SK-N-SH (cell line): Measurements from ENCODE around the gene MRPL9. TPM values are rescaled to one million over a fixed set of nuclear protein-coding genes. Genes with fewer than 3 reads are reported as not detected.

Experiments
- CTCF ChIA-PET: fragments of 300-600, 350-600 bp; formaldehyde crosslinking; extraction: SDS; loops from one replicate; lab custom pipeline; 2021; lab: Yijun Ruan, JAX
- POLR2A ChIA-PET: fragments of 350-600 bp; sonication (Branson Sonifier 250); formaldehyde crosslinking; extraction: SDS; loops from one replicate; lab custom pipeline; 2020; ENCODE audit warnings: antibody characterized with exemption, inconsistent platforms; lab: Yijun Ruan, JAX
- DNase-seq: peaks from one replicate; pipeline ENCODE4 v3.0.0; 2012
- H2AFZ ChIP-seq: fragments of 200-600 bp; sonication (generic); 2 replicates; pipeline ENCODE4 v1.8.1; 2016; ENCODE audit warnings: antibody characterized with exemption, mild to moderate bottlenecking, low read depth
- H3F3A ChIP-seq: fragments of 200-600 bp; sonication (generic); replicated peaks from 2 replicates; pipeline ENCODE3; 2016; ENCODE audit warnings: antibody characterized with exemption, mild to moderate bottlenecking; ENCODE audit not compliant: insufficient read depth
- H3K27ac ChIP-seq, 2 experiments: fragments of 200-500 bp in 1 of 2; fragments of 200-600 bp in 1 of 2; sonication (Bioruptor generic) in 1 of 2; sonication (generic), shearing (Covaris generic) in 1 of 2; 2 replicates each; pipeline versions ENCODE4 v1.5.1 to v1.6.1; 2014 to 2016; ENCODE audit warnings: low read depth in 2 of 2, inconsistent platforms in 1 of 2, low read length in 1 of 2, mild to moderate bottlenecking in 1 of 2, mixed read lengths in 1 of 2
- H3K27me3 ChIP-seq: fragments of 200-600 bp; sonication (generic), shearing (Covaris generic); 2 replicates; pipeline ENCODE4 v1.6.1; 2016; ENCODE audit warnings: mixed run types; ENCODE audit not compliant: insufficient read depth
- H3K36me3 ChIP-seq, 2 experiments: fragments of 200-500 bp in 1 of 2; fragments of 200-600 bp in 1 of 2; sonication (Bioruptor generic) in 1 of 2; sonication (generic) in 1 of 2; replicated peaks in 1 of 2; 2 replicates each; pipeline versions ENCODE3 to v1.5.1; 2014 to 2016; ENCODE audit warnings: low read length in 1 of 2, mild to moderate bottlenecking in 1 of 2; ENCODE audit not compliant: insufficient read depth in 2 of 2, control insufficient read depth in 1 of 2
- H3K4me1 ChIP-seq, 2 experiments: fragments of 200-500 bp in 1 of 2; fragments of 200-600 bp in 1 of 2; sonication (Bioruptor generic) in 1 of 2; sonication (generic), shearing (Covaris generic) in 1 of 2; 2 replicates each; pipeline versions ENCODE4 v1.5.1 to v1.6.1; 2014 to 2016; ENCODE audit warnings: low read depth in 1 of 2, low read length in 1 of 2, mixed run types in 1 of 2; ENCODE audit not compliant: insufficient read depth in 2 of 2, control insufficient read depth in 1 of 2
- H3K4me2 ChIP-seq: fragments of 200-600 bp; sonication (generic), shearing (Covaris generic); 2 replicates; pipeline ENCODE4 v1.6.1; 2017; ENCODE audit warnings: mixed run types
- H3K4me3 ChIP-seq, 2 experiments: fragments of 200-500 bp in 1 of 2; fragments of 200-600 bp in 1 of 2; sonication (Bioruptor generic) in 1 of 2; sonication (generic), shearing (Covaris generic) in 1 of 2; 2 replicates each; pipeline versions ENCODE4 v1.5.1 to v1.8.1; 2014 to 2016; ENCODE audit warnings: low read depth in 2 of 2, inconsistent platforms in 1 of 2, low read length in 1 of 2, mild to moderate bottlenecking in 1 of 2, mixed read lengths in 1 of 2, moderate library complexity in 1 of 2
- H3K79me2 ChIP-seq: fragments of 200-600 bp; sonication (generic); 2 replicates; pipeline ENCODE4 v1.8.1; 2017; ENCODE audit warnings: mild to moderate bottlenecking; ENCODE audit not compliant: insufficient read depth
- H3K9ac ChIP-seq: fragments of 200-600 bp; sonication (generic); 2 replicates; pipeline ENCODE4 v1.6.1; 2017; ENCODE audit warnings: mixed run types
- H3K9me2 ChIP-seq: fragments of 200-600 bp; sonication (generic); 2 replicates; pipeline ENCODE4 v1.6.1; 2017; ENCODE audit warnings: mixed run types
- H3K9me3 ChIP-seq: fragments of 200-600 bp; sonication (generic); 2 replicates; pipeline ENCODE4 v1.6.1; 2017; ENCODE audit warnings: mixed run types, mild to moderate bottlenecking, moderate library complexity
- H4K20me1 ChIP-seq: fragments of 200-600 bp; sonication (generic); 2 replicates; pipeline ENCODE4 v1.6.1; 2017; ENCODE audit warnings: mild to moderate bottlenecking, mixed run types; ENCODE audit not compliant: insufficient read depth
- CHD2 ChIP-seq: fragments of 150-350 bp; IDR thresholded peaks from 2 replicates; pipeline ENCODE4 v1.6.1; 2018; ENCODE audit warnings: low read length; ENCODE audit not compliant: partially characterized antibody
- EZH2phosphoT487 ChIP-seq: fragments of 200-600 bp; sonication (generic); IDR thresholded peaks from 2 replicates; pipeline ENCODE4 v1.6.1; 2017; ENCODE audit warnings: low read depth, mixed run types, mild to moderate bottlenecking, antibody characterized with exemption, moderate library complexity, borderline replicate concordance
- FOSL2 ChIP-seq: IDR thresholded peaks from 2 replicates; pipeline ENCODE4 v1.4.0; 2012; ENCODE audit warnings: low read depth, mild to moderate bottlenecking, moderate library complexity, borderline replicate concordance
- JUND ChIP-seq: IDR thresholded peaks from 2 replicates; pipeline ENCODE4 v1.4.0; 2012
- MXI1 ChIP-seq: IDR thresholded peaks from 2 replicates; pipeline ENCODE4 v1.6.1; 2012; ENCODE audit warnings: mild to moderate bottlenecking, low read depth, low read length, improper control_type of control experiment
- NFIC ChIP-seq: IDR thresholded peaks from 2 replicates; pipeline ENCODE4 v1.4.0; 2012; ENCODE audit warnings: borderline replicate concordance
- RXRA ChIP-seq: IDR thresholded peaks from 2 replicates; pipeline ENCODE4 v1.4.0; 2012; ENCODE audit warnings: low read depth, mild to moderate bottlenecking, borderline replicate concordance
- TAF1 ChIP-seq: IDR thresholded peaks from 2 replicates; pipeline ENCODE4 v1.6.1; 2012; ENCODE audit warnings: low read depth, mild to moderate bottlenecking, low read length, moderate library complexity, borderline replicate concordance
- TCF12 ChIP-seq: IDR thresholded peaks from 2 replicates; pipeline ENCODE4 v1.4.0; 2012
- WGBS: methylation state at CpG from one replicate; pipeline ENCODE4 v1.1.6; 2017; ENCODE audit warnings: low lambda C conversion rate; 5-methylcytosine and 5-hydroxymethylcytosine counted together
- polyA plus RNA-seq, 3 experiments: library from polyadenylated mRNA; depleted of rRNA; stranded (reverse); fragments of >200 nt; gene quantifications; 2 replicates each; pipeline ENCODE4 v1.2.3, GENCODE V29; 2012
- TF ChIP-seq, protein P1 (sequence below): IDR thresholded peaks from 2 replicates; pipeline ENCODE4 v1.6.1; 2012; ENCODE audit warnings: mild to moderate bottlenecking, low read depth, low read length, moderate library complexity
- TF ChIP-seq, protein P2 (sequence below): fragments of 150-350 bp; IDR thresholded peaks from 2 replicates; pipeline ENCODE4 v1.6.1; 2016; ENCODE audit warnings: mild to moderate bottlenecking, low read depth, low read length
- TF ChIP-seq, protein P3 (sequence below): fragments of 200-600 bp; sonication (generic); IDR thresholded peaks from 2 replicates; pipeline ENCODE4 v1.6.1; 2017; ENCODE audit warnings: antibody characterized with exemption, mild to moderate bottlenecking, moderate library complexity

MRPL9 gene
- polyA plus RNA-seq, 1 of the 3 experiments (the other 2 are of a cell fraction), result 76.2 TPM

DNA sequence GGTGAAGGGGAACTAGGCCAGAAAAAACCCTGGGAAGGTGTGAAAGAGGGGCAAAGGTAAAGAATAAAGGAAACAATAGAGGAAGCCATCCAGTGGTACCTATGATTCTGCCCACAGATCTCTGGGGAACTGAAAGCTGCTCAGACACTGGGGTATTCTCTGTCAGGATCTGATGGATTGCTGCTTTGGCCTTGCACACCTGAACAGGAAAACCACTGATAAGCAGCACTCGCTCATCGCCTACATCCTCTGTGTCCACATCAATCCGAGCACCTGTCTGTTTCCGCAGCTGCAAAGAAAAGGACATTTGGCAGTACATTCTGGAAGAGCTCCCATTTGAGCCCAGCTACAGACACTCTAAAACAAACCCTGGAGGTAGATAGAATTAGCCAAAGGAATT lies 16.6 kb upstream of the MRPL9 start (continued):
- TF ChIP-seq MXI1 (no peak), CHD2 (no peak), TCF12 (no peak), RXRA (no peak), NFIC (no peak)
- TF ChIP-seq, protein P1, sequence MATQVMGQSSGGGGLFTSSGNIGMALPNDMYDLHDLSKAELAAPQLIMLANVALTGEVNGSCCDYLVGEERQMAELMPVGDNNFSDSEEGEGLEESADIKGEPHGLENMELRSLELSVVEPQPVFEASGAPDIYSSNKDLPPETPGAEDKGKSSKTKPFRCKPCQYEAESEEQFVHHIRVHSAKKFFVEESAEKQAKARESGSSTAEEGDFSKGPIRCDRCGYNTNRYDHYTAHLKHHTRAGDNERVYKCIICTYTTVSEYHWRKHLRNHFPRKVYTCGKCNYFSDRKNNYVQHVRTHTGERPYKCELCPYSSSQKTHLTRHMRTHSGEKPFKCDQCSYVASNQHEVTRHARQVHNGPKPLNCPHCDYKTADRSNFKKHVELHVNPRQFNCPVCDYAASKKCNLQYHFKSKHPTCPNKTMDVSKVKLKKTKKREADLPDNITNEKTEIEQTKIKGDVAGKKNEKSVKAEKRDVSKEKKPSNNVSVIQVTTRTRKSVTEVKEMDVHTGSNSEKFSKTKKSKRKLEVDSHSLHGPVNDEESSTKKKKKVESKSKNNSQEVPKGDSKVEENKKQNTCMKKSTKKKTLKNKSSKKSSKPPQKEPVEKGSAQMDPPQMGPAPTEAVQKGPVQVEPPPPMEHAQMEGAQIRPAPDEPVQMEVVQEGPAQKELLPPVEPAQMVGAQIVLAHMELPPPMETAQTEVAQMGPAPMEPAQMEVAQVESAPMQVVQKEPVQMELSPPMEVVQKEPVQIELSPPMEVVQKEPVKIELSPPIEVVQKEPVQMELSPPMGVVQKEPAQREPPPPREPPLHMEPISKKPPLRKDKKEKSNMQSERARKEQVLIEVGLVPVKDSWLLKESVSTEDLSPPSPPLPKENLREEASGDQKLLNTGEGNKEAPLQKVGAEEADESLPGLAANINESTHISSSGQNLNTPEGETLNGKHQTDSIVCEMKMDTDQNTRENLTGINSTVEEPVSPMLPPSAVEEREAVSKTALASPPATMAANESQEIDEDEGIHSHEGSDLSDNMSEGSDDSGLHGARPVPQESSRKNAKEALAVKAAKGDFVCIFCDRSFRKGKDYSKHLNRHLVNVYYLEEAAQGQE, result no peak
- TF ChIP-seq, protein P2, sequence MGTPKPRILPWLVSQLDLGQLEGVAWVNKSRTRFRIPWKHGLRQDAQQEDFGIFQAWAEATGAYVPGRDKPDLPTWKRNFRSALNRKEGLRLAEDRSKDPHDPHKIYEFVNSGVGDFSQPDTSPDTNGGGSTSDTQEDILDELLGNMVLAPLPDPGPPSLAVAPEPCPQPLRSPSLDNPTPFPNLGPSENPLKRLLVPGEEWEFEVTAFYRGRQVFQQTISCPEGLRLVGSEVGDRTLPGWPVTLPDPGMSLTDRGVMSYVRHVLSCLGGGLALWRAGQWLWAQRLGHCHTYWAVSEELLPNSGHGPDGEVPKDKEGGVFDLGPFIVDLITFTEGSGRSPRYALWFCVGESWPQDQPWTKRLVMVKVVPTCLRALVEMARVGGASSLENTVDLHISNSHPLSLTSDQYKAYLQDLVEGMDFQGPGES, result no peak

DNA sequence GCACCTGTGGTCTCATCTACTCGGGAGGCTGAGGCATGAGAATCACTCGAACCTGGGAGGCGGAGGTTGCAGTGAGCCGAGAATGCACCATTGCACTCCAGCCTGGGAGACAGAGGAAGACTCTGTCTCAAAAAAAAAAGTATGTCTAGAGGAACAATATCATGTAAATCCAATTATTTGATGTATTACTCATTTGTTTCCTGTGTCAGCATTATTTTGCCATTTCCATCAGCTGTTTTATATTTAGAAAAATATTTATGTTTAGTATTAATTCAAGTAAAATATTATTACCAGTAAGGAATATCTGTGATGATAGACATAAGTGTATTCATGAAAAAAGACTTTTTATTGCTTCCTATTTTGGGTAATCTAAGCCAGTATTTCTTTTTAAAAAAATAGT lies 14.0 kb upstream of the MRPL9 start:
- no peaks in the 10 kb centered on the region for H4K20me1 ChIP-seq
- H3K9me3 ChIP-seq, result no peaks in the 10 kb centered on the region
- H3K79me2 ChIP-seq, result no peaks in the 10 kb centered on the region
- H3F3A ChIP-seq, result no peaks in the 10 kb centered on the region
- ChIA-PET CTCF (interaction anchor here (1.0 kb wide), 1 partner anchor 14 kb away, joined by 3 read pairs; the partner anchor contains the start of gene MRPL9), POLR2A (no interaction called here)
- H3K4me2 ChIP-seq, result no peak overlapping the region
- no peak overlapping the region for H3K4me3 ChIP-seq
- DNase-seq, result no peak
- WGBS, result 76% methylated on average over 4 of the region's 4 CpGs
- H2AFZ ChIP-seq, result no peak overlapping the region
- no peaks in the 10 kb centered on the region for H3K27me3 ChIP-seq
- no peaks in the 10 kb centered on the region for H3K9me2 ChIP-seq
- H3K27ac ChIP-seq, result no peak overlapping the region
- peaks cover 3 to 27% of the 10 kb centered on the region in 2 experiments for H3K36me3 ChIP-seq
- no peak overlapping the region for H3K9ac ChIP-seq
- H3K4me1 ChIP-seq, result no peaks in the 10 kb centered on the region
- no peak for TF ChIP-seq EZH2phosphoT487
- TF ChIP-seq TAF1, result no peak
- TF ChIP-seq, protein P3, sequence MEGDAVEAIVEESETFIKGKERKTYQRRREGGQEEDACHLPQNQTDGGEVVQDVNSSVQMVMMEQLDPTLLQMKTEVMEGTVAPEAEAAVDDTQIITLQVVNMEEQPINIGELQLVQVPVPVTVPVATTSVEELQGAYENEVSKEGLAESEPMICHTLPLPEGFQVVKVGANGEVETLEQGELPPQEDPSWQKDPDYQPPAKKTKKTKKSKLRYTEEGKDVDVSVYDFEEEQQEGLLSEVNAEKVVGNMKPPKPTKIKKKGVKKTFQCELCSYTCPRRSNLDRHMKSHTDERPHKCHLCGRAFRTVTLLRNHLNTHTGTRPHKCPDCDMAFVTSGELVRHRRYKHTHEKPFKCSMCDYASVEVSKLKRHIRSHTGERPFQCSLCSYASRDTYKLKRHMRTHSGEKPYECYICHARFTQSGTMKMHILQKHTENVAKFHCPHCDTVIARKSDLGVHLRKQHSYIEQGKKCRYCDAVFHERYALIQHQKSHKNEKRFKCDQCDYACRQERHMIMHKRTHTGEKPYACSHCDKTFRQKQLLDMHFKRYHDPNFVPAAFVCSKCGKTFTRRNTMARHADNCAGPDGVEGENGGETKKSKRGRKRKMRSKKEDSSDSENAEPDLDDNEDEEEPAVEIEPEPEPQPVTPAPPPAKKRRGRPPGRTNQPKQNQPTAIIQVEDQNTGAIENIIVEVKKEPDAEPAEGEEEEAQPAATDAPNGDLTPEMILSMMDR, result no peak
- TF ChIP-seq JUND, result no peak
- no peak for TF ChIP-seq TCF12
- no peak for TF ChIP-seq FOSL2
